SH-SY5Y (cell line): ENCODE measurements around the gene RC3H2.

Source experiments
- GATA2 ChIP-seq: IDR thresholded peaks from 2 replicates; pipeline ENCODE4 v1.6.1; 2011; ENCODE audit warnings: mild to moderate bottlenecking, low read depth, low read length
- GATA3 ChIP-seq: IDR thresholded peaks from 2 replicates; pipeline ENCODE4 v1.6.1; 2011; ENCODE audit warnings: low read depth, mild to moderate bottlenecking, low read length, moderate library complexity

RC3H2 gene

GRCh38 chr9:122866079-122866478 lies 39.1 kb downstream of the RC3H2 start:
- no peak for TF ChIP-seq GATA3
- no peak for TF ChIP-seq GATA2

DNA sequence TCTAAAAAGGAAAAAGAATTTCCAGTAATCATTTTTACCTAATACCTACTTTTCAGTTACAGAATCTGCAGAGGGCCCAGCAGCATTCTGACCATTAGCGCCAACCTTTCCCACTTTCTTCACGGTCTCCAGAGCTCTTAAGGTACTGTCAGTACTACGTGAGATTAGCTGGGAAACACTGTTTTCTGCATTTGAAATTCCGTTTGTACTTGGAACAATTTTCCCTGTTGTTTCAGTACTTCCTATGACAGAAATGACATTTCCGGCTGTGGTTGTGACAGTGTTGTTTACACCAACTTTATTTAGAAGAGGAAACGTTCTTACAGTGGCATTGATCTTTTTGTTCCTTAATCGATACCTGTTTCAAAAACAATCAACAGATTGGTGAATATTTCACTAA lies 39.9 kb downstream of the RC3H2 start:
- TF ChIP-seq GATA2 (no peak), GATA3 (no peak)

GRCh38 chr9:122863407-122863806 lies 41.8 kb downstream of the RC3H2 start:
- TF ChIP-seq GATA3 (no peak), GATA2 (no peak)

DNA sequence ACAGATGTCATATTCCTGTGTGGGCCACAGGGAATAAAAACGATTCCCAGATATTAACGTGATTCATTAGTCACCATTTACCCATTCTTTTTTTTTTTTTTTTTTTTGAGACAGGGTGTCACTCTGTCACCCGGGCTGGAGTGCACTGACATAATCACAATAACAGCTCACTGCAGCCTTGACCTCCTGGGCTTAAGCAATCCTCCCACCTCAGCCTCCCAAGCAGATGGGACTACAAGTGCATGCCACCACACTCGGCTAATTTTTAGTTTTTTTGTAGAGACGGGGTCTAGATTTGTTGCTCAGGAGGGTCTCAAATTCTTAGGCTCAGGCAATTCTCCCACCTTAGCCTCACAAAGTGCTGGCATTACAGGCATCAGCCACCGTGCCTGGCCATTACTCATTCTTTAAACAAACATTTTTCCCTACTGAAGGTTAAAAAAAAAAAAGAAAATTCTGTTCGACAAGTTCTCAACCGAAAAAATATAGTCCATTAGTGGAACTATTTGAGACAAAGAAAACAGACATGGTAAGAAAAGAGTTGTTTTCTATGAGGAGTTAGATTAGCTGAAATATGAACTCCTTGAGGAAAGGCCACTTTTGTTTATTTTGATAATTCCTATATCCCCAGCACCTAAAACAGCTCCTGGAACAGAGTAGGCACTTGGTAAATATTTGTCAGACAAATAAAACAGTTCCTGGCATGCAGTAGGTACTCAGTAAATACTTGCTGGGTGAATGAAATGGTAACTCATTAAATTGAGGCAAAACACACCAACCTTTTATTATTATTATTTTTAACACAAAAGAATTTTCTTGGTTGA lies 44.6 kb downstream of the RC3H2 start:
- TF ChIP-seq GATA3: no peak
- TF ChIP-seq GATA2: no peak

GRCh38 chr9:122857815-122858214 lies 47.3 kb downstream of the RC3H2 start:
- no peak for TF ChIP-seq GATA3
- no peak for TF ChIP-seq GATA2

DNA sequence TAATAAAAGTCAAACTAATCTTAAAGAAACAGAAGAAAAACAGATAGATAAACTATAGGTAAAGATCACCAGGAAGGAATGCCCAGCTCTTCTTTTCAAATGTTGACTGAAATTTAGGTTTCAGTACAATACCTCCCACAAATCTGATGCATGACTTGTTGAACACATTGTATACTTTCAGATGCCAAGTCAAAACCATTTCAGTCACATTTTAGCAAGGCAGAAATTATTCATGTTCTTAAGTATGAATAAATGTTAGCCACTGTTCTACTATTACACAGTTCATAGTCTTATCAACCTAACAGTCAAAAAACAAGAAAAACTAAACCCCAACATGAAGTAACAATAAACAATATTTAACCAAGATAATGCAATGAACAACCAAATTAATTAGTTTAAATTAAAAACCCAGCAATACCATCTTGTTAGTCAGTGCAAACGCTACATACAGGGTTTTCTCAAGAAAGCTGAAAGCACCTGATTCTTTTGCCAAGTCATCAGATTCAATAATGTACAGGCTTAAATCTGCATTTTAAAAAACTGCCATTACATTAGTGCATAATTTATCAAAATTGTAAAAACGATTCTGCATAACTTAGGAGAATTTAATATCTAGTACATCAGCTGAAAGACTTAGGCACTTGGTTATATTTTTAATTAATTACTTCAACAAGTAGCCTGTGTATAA lies 56.8 kb downstream of the RC3H2 start:
- TF ChIP-seq GATA2 (no peak), GATA3 (no peak)

- TF ChIP-seq GATA3: no peak
- no peak for TF ChIP-seq GATA2
Observed at GRCh38 chr9:122846371-122846940, 58.7 kb downstream of the RC3H2 start.

DNA sequence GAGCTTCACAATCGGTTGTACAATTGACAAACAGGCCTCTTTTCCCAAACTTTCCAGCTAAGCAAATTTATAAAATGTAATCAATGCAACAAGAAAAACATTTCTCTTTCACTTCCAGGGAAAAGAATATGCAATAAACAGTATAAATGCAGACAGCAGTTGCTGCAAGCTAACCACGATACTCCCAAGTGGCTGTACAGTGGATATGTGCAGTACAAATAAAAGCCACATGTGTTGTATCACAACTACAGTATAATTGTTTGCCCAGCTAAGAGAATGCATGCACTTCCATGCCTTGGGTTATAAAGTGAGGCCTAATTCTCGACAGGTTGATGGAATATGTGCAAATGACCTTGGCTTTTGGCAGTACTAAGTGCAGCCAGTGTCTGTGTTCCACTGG lies 60.0 kb downstream of the RC3H2 start:
- no peak for TF ChIP-seq GATA3
- no peak for TF ChIP-seq GATA2

- TF ChIP-seq GATA2 (no peak), GATA3 (no peak)
Observed at GRCh38 chr9:122844137-122844536, 61.0 kb downstream of the RC3H2 start.

DNA sequence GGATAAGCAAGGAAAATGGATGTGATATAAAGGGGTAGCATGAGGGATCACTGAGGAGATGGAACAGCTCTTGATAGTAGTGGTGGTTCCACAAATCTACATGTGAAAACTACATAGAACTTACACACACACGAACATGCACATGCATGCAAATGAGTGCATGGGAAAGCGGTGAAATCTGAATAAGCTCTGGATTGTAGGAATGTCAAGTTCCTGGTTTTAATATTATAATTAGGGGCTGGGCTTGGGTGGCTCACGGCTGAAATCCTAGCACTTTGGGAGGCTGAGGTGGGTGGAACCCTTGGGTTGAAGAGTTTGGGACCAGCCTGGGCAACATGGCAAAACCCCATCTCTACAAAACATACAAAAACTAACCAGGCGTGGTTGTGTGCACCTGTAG lies 63.7 kb downstream of the RC3H2 start:
- no peak for TF ChIP-seq GATA3
- no peak for TF ChIP-seq GATA2

DNA sequence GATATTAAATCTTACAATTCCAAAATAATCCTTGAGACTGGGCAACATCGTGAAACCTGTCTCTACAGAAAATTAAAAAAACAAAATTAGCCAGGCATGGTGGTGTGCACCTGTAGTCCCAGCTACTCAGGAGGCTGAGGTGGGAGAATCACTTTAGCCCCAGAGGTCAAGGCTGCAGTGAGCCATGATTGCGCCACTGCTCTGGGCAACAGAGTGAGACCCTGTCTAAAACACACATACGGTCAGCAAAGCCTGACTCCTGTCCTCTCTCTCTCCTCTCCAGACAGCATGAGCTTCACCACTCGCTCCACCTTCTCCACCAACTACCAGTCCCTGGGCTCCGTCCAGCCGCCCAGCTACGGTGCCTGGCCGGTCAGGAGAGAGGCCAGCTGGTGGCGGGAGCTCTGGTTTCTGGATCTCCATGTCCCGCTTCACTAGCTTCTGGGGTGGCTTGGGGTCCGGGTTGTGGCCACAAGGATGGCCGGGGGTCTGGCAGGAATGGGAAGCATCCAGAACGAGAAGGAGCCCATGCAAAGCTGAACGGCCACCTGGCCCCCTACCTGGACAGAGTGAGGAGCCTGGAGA lies 67.8 kb downstream of the RC3H2 start:
- no peak for TF ChIP-seq GATA3
- no peak for TF ChIP-seq GATA2

DNA sequence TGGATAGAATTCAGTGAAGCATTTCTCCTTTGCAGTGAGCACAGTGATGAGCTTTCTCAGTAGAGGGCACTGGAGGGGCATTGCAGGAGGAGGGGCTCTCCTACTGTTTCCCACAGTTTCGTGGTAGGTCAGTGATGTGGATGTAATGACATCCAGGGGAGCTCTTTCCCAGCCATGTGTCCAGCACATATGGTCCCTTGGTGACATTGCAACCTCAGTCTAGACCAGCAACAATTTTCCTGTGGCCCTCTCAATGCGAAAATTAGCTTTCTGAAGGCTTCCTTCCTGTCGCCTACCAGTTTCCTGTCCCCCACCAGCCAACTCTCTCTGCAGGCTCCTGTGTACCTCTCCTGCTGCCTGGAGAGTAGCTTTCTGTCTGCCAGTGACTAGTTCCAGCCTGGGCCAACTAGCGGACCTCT lies 69.8 kb downstream of the RC3H2 start:
- TF ChIP-seq GATA3 (no peak), GATA2 (no peak)

DNA sequence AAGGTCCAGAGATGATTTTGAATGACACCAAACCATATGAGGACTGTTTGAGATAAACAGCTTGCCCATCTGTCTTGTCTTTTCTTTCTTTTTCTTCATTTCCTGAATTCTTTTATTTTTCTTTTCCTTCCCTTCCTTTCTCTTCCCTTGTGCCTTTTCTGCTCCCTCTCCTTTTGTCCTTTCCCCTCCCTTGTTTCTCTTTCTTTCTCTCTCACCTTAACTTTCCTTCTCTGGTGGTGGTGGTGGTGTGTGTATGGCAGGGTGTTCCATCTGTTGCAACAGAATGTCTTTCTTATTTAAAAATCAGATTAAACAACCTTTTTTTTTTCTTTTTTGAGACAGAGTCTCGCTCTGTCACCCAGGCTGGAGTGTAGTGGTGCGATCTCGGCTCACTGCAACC lies 73.0 kb downstream of the RC3H2 start:
- TF ChIP-seq GATA3: no peak
- no peak for TF ChIP-seq GATA2

DNA sequence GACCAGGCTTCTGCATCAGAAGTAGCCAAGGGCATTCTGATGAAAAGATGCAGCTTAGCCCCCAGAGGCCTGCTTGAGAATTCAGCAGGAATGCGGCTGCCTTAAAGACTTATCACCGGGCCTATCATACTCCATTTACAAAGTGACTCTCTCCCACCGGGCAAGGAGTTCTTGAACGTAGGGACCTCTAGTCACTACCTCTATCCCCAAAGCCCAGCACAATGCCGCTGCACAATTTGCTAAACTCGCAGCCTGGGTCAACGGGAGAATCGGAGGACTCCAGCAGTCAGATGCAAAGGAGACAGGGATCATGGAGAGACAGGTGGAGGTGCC lies 77.4 kb downstream of the RC3H2 start:
- no peak for TF ChIP-seq GATA3

DNA sequence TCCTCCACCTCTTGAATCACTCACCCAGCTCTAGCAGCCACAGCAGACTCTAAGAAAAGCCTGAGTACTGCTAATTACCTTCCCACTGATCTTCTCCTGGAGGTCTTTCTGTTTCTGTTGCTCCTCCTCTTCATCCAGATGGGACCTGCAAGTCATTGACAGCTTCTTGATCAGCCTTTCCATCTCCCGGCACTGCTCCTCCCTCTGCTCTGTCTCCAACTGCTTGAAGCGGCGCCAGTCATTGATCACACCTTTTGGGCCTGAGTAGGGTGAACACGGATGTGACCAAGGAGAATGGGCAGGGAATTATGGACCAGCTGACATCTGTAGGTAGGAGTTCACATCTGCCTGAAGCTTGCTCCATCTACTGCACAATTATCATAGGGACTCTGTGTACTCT lies 82.2 kb downstream of the RC3H2 start:
- TF ChIP-seq GATA3: no peak
- TF ChIP-seq GATA2: no peak
